ENCODE data around the gene CTDNEP1.

- TF ChIP-seq CTCF (optimal IDR thresholded peaks at IDR 0.05 in 1 of 3, IDR thresholded peaks at IDR 0.05 in 1 of 3, conservative IDR thresholded peaks at IDR 0.05 in 1 of 3; ENCODE audit: extremely low read depth in 1 of 3, insufficient read depth in 2 of 3, low read length in 3 of 3) (no peak), EZH2 (IDR thresholded peaks at IDR 0.05; ENCODE audit: low read length) (no peak)
Observed at GRCh38 chr17:7219229-7219811, 32.2 kb downstream of the CTDNEP1 start.

Measured in keratinocyte (primary cell).